Activated naive CD4-positive, alpha-beta T cell treated with anti-CD3 and anti-CD28 coated beads, Interleukin-2, amount 50 U/mL, for 72 hours (primary cell): Measurements from ENCODE around the gene GNRH2. TPM values are rescaled to one million over a fixed set of nuclear protein-coding genes. Genes with fewer than 3 reads are reported as not detected.
"Not testable (repeated sequence)": the region's sequence is repeated elsewhere in the genome, so short reads cannot be mapped to it uniquely, and the experiment has no call there.

Source experiments
- ATAC-seq, 2 donors: fragments of 150-1000 bp; cut with Tn5 transposase; 2 replicates each; pipeline ENCODE4 v1.10.0; 2021; ENCODE audit warnings: mild to moderate bottlenecking in 2 of 2, moderate library complexity in 2 of 2
- DNase-seq, 2 donors: peaks; one replicate each; pipeline ENCODE4 v3.0.0; 2021 to 2022; ENCODE audit warnings: low spot score in 2 of 2
- H3K27ac Mint-ChIP-seq, 2 donors: one replicate each; pipeline ENCODE4 v1.8.0; 2022; ENCODE audit warnings: mild to moderate bottlenecking in 2 of 2, mixed read lengths in 2 of 2
- H3K36me3 Mint-ChIP-seq, 2 donors: one replicate each; pipeline ENCODE4 v1.8.0; 2022; ENCODE audit warnings: mixed read lengths in 2 of 2
- H3K9me3 Mint-ChIP-seq, 2 donors: one replicate each; pipeline ENCODE4 v1.8.0; 2022; ENCODE audit warnings: mixed read lengths in 2 of 2
- total RNA-seq, 2 donors: library from RNA; stranded (reverse); gene quantifications; one replicate each; pipeline ENCODE4 v1.2.3, GENCODE V29; 2022

The GNRH2 gene, protein sequence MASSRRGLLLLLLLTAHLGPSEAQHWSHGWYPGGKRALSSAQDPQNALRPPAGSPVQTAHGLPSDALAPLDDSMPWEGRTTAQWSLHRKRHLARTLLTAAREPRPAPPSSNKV
- 1 to 10 TPM in 1 of 2 donors, under 1 TPM in 1; 0.99 to 2.5 TPM for total RNA-seq

DNA sequence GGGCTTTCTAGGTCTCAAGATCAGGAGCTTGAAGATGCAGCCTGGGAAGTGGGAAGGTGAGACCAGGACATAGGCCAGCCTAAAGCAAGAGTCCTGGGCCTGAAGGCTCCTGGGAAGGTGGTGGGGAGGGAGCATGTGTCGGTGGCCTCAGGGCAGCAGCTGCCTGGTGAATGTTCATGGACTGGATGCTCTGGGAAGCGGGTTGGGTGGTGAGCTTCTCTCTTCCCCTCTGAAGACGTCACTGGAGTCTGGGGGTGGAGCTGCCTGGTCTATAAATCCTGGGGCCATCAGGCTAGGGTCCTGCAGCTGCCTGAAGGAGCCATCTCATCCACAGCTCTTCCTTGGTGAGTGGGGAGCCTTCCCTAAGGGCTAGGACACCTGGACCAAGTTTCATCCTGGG is at the start of gene GNRH2:
TSS of gene GNRH2 (plus strand) at position 301 of the 400 bp plus-strand sequence. CDS start 793 bp downstream, outside the sequence.
- DNase-seq (no peak), ATAC-seq (no peak)
- peaks cover 11 to 13% of the 10 kb centered on the region in 2 donors for H3K36me3 Mint-ChIP-seq
- peak within 1 kb of the TSS; percentile 7 to 38 for H3K27ac Mint-ChIP-seq
- H3K9me3 Mint-ChIP-seq: no peaks in the 10 kb centered on the region

DNA sequence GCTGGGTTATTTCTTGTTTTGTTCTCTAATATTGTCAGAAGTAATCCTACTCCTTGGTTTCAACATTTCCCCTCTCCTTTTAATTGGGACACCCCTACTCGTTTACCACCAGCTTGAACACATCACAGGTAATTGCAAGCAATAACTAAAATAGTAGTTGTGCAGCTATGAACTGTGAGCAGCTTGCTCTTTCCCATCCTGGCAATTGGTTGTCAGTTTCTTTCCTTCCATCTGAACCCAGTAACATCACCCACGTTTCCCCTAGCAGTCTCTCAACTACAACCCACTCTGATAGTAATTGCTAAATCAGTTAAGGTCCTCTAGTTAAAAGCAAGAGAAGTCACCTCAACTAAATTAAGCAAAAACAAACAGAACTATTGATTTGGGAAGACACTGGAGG is 47.6 kb upstream of the GNRH2 start:
- ATAC-seq (no peak), DNase-seq (no peak)
- Mint-ChIP-seq H3K9me3 (no peaks in the 10 kb centered on the region), H3K36me3 (peaks cover 6 to 8% of the 10 kb centered on the region in 2 donors), H3K27ac (peak overlapping the region; percentile 0 to 51)

GRCh38 chr20:2998728-2999127 is 44.7 kb upstream of the GNRH2 start:
- Mint-ChIP-seq H3K36me3 (peaks cover 0 to 1% of the 10 kb centered on the region in 2 donors), H3K27ac (no peak overlapping the region), H3K9me3 (no peaks in the 10 kb centered on the region)
- DNase-seq: no peak
- no peak for ATAC-seq

DNA sequence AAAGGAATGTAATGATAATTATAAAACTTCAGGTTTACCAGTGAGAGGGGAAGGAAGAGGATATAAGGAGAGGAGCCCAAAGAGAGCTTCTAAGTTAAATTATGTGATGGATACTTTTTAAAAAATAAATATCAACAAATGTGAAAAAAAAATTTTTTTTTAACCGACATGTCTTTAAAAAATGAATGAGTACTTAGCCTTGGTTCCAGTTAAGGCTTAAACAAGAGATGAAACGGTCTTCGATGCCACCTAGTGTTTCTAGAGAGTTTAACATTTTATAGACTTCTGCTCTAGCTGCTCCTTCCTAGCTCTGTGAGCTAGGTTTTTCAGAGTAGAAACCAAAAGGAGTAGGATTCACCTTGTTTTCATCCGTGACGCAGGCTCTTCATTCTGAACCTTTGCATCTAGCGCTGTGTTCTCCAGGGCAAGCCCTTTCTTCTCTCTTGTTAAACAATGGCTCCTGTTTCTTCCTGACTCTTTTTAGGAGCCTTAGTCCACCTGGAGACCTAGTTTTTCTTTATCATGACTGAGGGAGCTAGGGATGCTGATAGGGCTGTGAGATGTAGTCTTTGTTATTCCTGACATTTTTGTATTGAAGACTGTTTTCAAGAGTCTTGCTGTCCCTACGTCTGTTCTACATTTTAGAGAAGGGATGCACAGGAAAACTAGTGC is 42.4 kb upstream of the GNRH2 start:
- DNase-seq (peak in 1 of 2 donors; percentile 21), ATAC-seq (peak; percentile 86 to 95)
- peak overlapping the region in 1 of 2 donors; percentile 12 for H3K27ac Mint-ChIP-seq
- no peaks in the 10 kb centered on the region for H3K9me3 Mint-ChIP-seq
- H3K36me3 Mint-ChIP-seq: no peaks in the 10 kb centered on the region

DNA sequence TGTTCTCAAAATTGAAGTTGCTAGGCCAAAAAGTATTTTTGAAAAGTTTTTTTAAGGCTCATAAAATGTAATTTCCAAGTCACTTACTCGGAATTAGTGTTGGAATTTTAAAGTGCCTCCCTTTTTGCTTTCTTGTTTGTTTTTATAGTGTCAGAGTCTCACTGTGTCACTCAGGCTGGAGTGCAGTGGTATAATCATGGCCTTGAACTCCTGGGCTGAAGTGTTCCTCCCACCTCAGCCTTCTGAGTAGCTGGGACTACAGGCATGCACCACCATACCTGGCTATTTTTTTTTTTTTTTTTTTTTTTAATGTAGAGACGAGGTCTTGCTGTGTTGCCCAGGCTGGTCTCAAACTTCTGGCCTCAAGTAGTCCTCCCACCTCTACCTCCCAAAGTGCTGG is 40.0 kb upstream of the GNRH2 start:
- Mint-ChIP-seq H3K36me3 (peaks cover 0 to 6% of the 10 kb centered on the region in 2 donors), H3K27ac (peak overlapping the region in 1 of 2 donors; percentile 41), H3K9me3 (no peaks in the 10 kb centered on the region)
- no peak for DNase-seq
- no peak for ATAC-seq

DNA sequence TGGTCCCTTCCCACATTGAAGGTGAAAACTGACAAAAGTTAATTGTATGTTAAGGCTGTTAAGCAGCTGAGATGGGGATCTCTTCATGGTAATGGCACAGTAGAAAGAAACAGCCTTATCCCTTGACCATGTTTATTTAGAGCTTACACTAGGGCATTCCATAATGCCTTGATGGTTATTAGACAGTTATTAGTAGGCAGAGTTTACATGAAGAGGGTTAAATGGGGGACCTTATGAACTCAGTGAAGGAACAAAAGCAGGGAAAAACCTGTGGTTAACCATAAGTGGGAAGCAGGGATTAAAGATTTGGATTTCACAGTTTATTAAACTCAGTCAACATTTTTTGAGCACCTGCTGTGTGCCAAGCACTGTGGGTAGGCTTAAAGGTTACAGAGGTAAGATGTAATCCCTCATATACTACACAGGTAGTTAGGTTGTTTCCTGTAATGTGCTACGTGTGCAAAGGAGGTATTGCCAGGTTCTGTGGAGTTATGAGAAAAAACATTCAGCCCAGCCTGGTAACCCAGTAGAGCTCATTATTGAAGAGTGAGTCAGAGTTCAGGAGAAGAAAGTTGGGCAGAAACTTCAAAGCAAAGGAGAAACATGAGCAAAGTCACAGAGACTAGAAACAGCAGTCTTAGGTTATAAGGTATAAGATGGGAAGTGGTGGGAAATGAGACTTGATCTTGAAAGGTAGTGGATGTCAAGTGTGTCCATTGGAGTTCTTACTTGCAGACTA is 32.3 kb upstream of the GNRH2 start:
- ATAC-seq: peak; percentile 72 to 83
- peaks cover 14 to 26% of the 10 kb centered on the region in 2 donors for H3K36me3 Mint-ChIP-seq
- no peaks in the 10 kb centered on the region for H3K9me3 Mint-ChIP-seq
- peak in 1 of 2 donors; percentile 38 for DNase-seq
- H3K27ac Mint-ChIP-seq: peak overlapping the region; percentile 1 to 88

DNA sequence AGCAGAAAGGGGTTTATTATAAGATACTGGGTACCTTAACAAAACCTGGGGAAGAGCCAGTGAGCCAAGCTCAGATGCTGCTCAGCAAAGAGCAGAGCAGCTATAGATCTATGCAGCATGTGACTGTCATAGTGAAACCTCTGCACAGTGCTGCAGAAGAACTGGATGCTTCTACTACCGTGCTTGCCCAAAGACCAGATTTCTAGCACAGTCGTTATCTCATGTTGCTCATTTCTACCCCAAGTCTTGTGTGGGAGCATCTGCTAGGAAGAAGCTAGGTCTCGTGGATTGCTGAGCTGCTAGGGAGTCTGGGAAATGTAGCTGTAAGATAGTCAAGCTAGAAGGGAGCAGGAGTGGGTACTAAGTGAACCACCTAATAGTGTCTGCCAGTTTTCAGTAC is 31.7 kb upstream of the GNRH2 start:
- H3K27ac Mint-ChIP-seq: peak overlapping the region; percentile 88
- ATAC-seq: peak; percentile 53 to 78
- peak in 1 of 2 donors; percentile 32 for DNase-seq
- H3K9me3 Mint-ChIP-seq: no peaks in the 10 kb centered on the region
- peaks cover 18 to 30% of the 10 kb centered on the region in 2 donors for H3K36me3 Mint-ChIP-seq

GRCh38 chr20:3013771-3014170 is 29.7 kb upstream of the GNRH2 start:
- peak overlapping the region in 1 of 2 donors; percentile 88 for H3K27ac Mint-ChIP-seq
- H3K36me3 Mint-ChIP-seq: peaks cover 28 to 43% of the 10 kb centered on the region in 2 donors
- ATAC-seq (no peak), DNase-seq (no peak)
- H3K9me3 Mint-ChIP-seq: no peaks in the 10 kb centered on the region

- H3K36me3 Mint-ChIP-seq: peaks cover 24 to 39% of the 10 kb centered on the region in 2 donors
Measured at GRCh38 chr20:3014179-3014578, 29.2 kb upstream of the GNRH2 start.

GRCh38 chr20:3014662-3015061 is 28.8 kb upstream of the GNRH2 start:
- Mint-ChIP-seq H3K9me3 (no peaks in the 10 kb centered on the region), H3K27ac (peak overlapping the region; percentile 88 to 92), H3K36me3 (peaks cover 20 to 34% of the 10 kb centered on the region in 2 donors)
- DNase-seq (peak in 1 of 2 donors; percentile 44), ATAC-seq (peak; percentile 68 to 76)

More at GRCh38 chr20:3014179-3014578, 29.2 kb upstream of the GNRH2 start:
- ATAC-seq (peak in 1 of 2 donors; percentile 19), DNase-seq (no peak)
- no peaks in the 10 kb centered on the region for H3K9me3 Mint-ChIP-seq
- H3K27ac Mint-ChIP-seq: peak overlapping the region in 1 of 2 donors; percentile 88

DNA sequence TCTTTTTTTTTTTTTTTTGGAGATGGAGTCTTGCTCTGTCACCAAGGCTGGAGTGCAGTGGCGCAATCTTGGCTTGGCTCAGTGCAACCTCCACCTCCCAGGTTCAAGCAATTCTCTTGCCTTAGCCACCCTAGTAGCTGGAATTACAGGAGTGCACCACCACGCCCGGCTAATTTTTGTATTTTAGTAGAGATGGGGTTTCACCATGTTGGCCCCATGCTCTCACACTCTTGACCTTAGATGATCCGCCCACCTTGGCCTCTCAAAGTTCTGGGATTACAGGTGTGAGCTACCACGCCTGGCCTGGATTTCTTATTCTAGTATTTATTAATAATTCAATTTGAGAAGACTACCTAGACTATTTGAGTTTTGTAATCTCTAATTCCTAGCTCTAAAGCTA is 28.1 kb upstream of the GNRH2 start:
- peak overlapping the region; percentile 88 to 92 for H3K27ac Mint-ChIP-seq
- not testable (repeated sequence) for DNase-seq, ATAC-seq, H3K9me3 Mint-ChIP-seq
- peaks cover 20 to 33% of the 10 kb centered on the region in 2 donors for H3K36me3 Mint-ChIP-seq

GRCh38 chr20:3021327-3021726 is 22.1 kb upstream of the GNRH2 start:
- ATAC-seq (no peak), DNase-seq (no peak)
- Mint-ChIP-seq H3K36me3 (peaks cover 19 to 25% of the 10 kb centered on the region in 2 donors), H3K9me3 (no peaks in the 10 kb centered on the region), H3K27ac (peak overlapping the region; percentile 1 to 32)

DNA sequence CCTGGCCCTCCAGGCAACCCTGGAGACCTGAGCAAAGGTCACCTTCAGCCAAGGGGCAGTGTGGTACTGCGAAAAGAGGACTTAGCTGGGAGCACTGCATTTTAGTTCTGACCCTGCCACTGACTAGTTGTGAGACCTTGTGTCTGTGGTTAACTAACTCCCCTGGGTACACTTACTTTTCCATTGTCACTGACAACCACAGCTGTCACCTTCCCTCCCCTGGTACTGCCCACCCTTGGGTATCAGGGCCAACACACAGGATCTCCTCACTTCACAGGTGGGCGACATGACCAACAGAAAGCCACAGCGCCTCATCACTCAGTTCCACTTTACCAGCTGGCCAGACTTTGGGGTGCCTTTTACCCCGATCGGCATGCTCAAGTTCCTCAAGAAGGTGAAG is 21.6 kb upstream of the GNRH2 start:
- H3K9me3 Mint-ChIP-seq: no peaks in the 10 kb centered on the region
- ATAC-seq: peak in 1 of 2 donors; percentile 29
- DNase-seq: no peak
- peaks cover 15 to 21% of the 10 kb centered on the region in 2 donors for H3K36me3 Mint-ChIP-seq
- H3K27ac Mint-ChIP-seq: peak overlapping the region; percentile 32 to 44

GRCh38 chr20:3022559-3023490 is 20.6 kb upstream of the GNRH2 start:
- peak overlapping the region in 1 of 2 donors; percentile 66 for H3K27ac Mint-ChIP-seq
- DNase-seq, ATAC-seq, H3K9me3 Mint-ChIP-seq: not testable (repeated sequence)
- H3K36me3 Mint-ChIP-seq: peaks cover 4 to 17% of the 10 kb centered on the region in 2 donors

GRCh38 chr20:3027987-3028386 is 15.4 kb upstream of the GNRH2 start:
- DNase-seq (no peak), ATAC-seq (no peak)
- Mint-ChIP-seq H3K9me3 (no peaks in the 10 kb centered on the region), H3K36me3 (peaks cover 5 to 15% of the 10 kb centered on the region in 2 donors), H3K27ac (no peak overlapping the region)

DNA sequence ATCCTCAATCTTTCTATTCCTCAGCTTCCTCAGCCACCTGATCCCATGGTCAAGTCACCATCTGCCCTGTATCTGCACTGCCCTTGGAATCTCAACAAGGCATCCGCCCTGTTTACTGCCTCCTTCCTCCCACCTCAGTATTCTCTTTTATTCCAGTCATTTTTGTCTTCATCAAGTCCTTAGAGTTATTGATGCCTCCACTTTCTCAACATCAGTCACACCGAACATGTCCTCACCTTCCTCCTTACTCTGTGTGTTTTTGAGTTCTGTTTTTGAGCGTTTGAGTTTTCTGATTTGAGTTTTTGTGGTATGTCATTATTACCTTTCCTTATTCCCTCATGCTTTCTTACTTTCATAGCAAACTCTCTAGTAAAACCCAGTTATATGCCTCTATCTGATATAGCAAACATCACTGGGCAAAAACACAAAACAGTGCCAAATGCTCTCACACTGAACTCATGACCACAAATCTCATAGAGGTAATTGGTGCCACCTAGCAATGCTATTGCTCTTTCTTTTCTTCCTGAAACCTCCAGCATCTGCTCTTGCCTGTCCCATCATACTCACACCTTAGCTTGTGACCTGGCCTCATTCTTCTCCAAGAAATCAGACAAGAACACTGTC is 11.8 kb upstream of the GNRH2 start:
- Mint-ChIP-seq H3K36me3 (peaks cover 10 to 19% of the 10 kb centered on the region in 2 donors), H3K27ac (no peak overlapping the region), H3K9me3 (no peaks in the 10 kb centered on the region)
- ATAC-seq (peak; percentile 63 to 80), DNase-seq (no peak)
